ENCODE data around the gene KCNQ4.

DNA sequence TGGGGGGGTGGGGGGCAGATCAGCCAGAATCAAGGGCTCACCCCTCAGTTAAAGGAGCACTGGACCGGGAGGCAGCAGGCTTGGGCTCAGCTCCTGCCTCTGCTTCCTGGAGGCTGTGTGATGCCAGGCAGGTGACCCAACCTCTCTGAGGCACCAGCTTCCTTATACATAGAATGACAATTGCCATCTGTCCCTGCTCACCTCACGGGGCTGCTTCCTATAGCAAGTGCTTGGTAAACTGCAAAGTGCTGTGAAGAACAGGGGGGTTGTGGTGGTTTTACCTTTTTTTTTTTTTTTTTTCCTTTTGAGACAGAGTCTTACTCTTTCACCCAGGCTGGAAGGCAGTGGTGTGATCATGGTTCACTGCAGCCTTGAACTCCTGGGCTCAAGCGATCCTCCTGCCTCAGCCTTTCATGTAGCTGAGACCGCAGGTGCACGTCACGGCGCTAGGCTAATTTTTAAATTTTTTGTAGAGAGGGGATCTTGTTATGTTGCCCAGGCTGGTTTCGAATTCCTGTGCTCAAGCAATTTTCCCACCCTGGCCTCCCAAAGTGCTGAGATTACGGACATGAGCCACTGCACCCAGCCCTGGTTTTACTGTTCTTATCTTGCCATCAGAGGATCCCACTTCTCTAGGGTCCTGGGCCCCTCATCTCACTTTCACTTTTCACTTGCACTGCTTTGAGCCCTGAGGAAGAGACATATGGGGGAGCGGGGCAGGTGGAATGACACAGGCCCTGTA is 11.6 kb downstream of the KCNQ4 start:
- TF ChIP-seq STAT1 (conservative IDR thresholded peaks at IDR 0.05): no peak
- no peak for TF ChIP-seq SMC3 (IDR thresholded peaks at IDR 0.05; ENCODE audit: borderline replicate concordance, low read length)
- 0 out of 2 replicates have a peak, but pooled peaks have one; percentile 26 for TF ChIP-seq SPI1 (IDR thresholded peaks at IDR 0.05; ENCODE audit: borderline replicate concordance, insufficient read depth, low read depth, low read length)

Measured in GM12878 (cell line).